T-helper 17 cell (primary cell): ENCODE data around the gene DUS4L. TPM values are rescaled to one million over a fixed set of nuclear protein-coding genes. Genes with fewer than 3 reads are reported as not detected.

Experiments
- ATAC-seq: fragments of 150-1000 bp; cut with Tn5 transposase; 2 replicates; pipeline ENCODE4 v1.10.0; 2021; ENCODE audit warnings: mild to moderate bottlenecking, moderate library complexity
- DNase-seq, 3 donors: peaks; one replicate each; pipeline versions ENCODE4 v3.0.0 to v3.0.0-alpha.2; 2020 to 2021
- H3K9me3 ChIP-seq: one replicate; pipeline ENCODE4 v1.7.0; 2013; ENCODE audit warnings: low read length, mild to moderate bottlenecking; ENCODE audit not compliant: control insufficient read depth, poor library complexity, severe bottlenecking
- H3K27ac Mint-ChIP-seq: one replicate; pipeline ENCODE4 v1.8.0; 2022; ENCODE audit warnings: mild to moderate bottlenecking, moderate library complexity, mixed read lengths
- H3K27me3 Mint-ChIP-seq: one replicate; pipeline ENCODE4 v1.8.0; 2022; ENCODE audit warnings: mixed read lengths
- H3K36me3 Mint-ChIP-seq: one replicate; pipeline ENCODE4 v1.8.0; 2022; ENCODE audit warnings: low read depth, mixed read lengths
- H3K4me1 Mint-ChIP-seq: one replicate; pipeline ENCODE4 v1.8.0; 2022; ENCODE audit warnings: mild to moderate bottlenecking, mixed read lengths
- H3K4me3 Mint-ChIP-seq: one replicate; pipeline ENCODE4 v1.8.0; 2022; ENCODE audit warnings: mild to moderate bottlenecking, moderate library complexity, mixed read lengths
- total RNA-seq, 4 donors: library from RNA in 2 of 4; stranded (reverse) in 2 of 4; gene quantifications; one replicate each; pipeline ENCODE4 v1.2.3 and lab custom pipeline; 2022 to 2026

The DUS4L gene
- total RNA-seq, 2 donors from 2014 or later = 11.0 to 11.3 TPM

- H3K9me3 ChIP-seq = no peaks in the 10 kb centered on the region
- Mint-ChIP-seq H3K27me3 (no peaks in the 10 kb centered on the region), H3K4me3 (no peak overlapping the region), H3K27ac (no peak overlapping the region), H3K4me1 (no peaks in the 10 kb centered on the region), H3K36me3 (no peaks in the 10 kb centered on the region)
- ATAC-seq (no peak), DNase-seq (no peak)
Observed at GRCh38 chr7:107610323-107610722, 46.6 kb downstream of the DUS4L start.

- DNase-seq (no peak), ATAC-seq (no peak)
- Mint-ChIP-seq H3K27ac (no peak overlapping the region), H3K4me3 (no peak overlapping the region), H3K36me3 (peaks cover 3% of the 10 kb centered on the region), H3K4me1 (no peaks in the 10 kb centered on the region), H3K27me3 (no peaks in the 10 kb centered on the region)
- H3K9me3 ChIP-seq = no peaks in the 10 kb centered on the region
Observed at GRCh38 chr7:107613439-107613838, 49.7 kb downstream of the DUS4L start.

GRCh38 chr7:107613948-107614347, 50.2 kb downstream of the DUS4L start:
- Mint-ChIP-seq H3K27ac (no peak overlapping the region), H3K36me3 (peaks cover 3% of the 10 kb centered on the region), H3K4me3 (no peak overlapping the region), H3K27me3 (no peaks in the 10 kb centered on the region), H3K4me1 (no peaks in the 10 kb centered on the region)
- ATAC-seq = no peak
- DNase-seq = no peak
- no peaks in the 10 kb centered on the region for H3K9me3 ChIP-seq

- no peaks in the 10 kb centered on the region for H3K9me3 ChIP-seq
- ATAC-seq = no peak
- Mint-ChIP-seq H3K27ac (no peak overlapping the region), H3K36me3 (peaks cover 3% of the 10 kb centered on the region), H3K27me3 (no peaks in the 10 kb centered on the region), H3K4me3 (no peak overlapping the region), H3K4me1 (no peaks in the 10 kb centered on the region)
- no peak for DNase-seq
Observed at GRCh38 chr7:107614425-107614824, 50.7 kb downstream of the DUS4L start.

GRCh38 chr7:107615910-107616680, 52.3 kb downstream of the DUS4L start:
- no peaks in the 10 kb centered on the region for H3K9me3 ChIP-seq
- H3K27ac Mint-ChIP-seq = peak overlapping the region; percentile 37
- H3K4me1 Mint-ChIP-seq = no peaks in the 10 kb centered on the region
- no peak for ATAC-seq
- H3K27me3 Mint-ChIP-seq = no peaks in the 10 kb centered on the region
- no peak overlapping the region for H3K4me3 Mint-ChIP-seq
- peaks cover 3% of the 10 kb centered on the region for H3K36me3 Mint-ChIP-seq
- no peak for DNase-seq

- DNase-seq (no peak), ATAC-seq (no peak)
- H3K36me3 Mint-ChIP-seq = no peaks in the 10 kb centered on the region
- H3K4me1 Mint-ChIP-seq = peaks cover 3% of the 10 kb centered on the region
- no peaks in the 10 kb centered on the region for H3K9me3 ChIP-seq
- H3K4me3 Mint-ChIP-seq = no peak overlapping the region
- H3K27ac Mint-ChIP-seq = no peak overlapping the region
- no peaks in the 10 kb centered on the region for H3K27me3 Mint-ChIP-seq
Observed at GRCh38 chr7:107622429-107622828, 58.7 kb downstream of the DUS4L start.

- no peaks in the 10 kb centered on the region for H3K9me3 ChIP-seq
- Mint-ChIP-seq H3K27ac (no peak overlapping the region), H3K4me3 (no peak overlapping the region), H3K27me3 (no peaks in the 10 kb centered on the region), H3K36me3 (no peaks in the 10 kb centered on the region), H3K4me1 (peaks cover 3% of the 10 kb centered on the region)
- DNase-seq (no peak), ATAC-seq (no peak)
Observed at GRCh38 chr7:107622894-107623293, 59.1 kb downstream of the DUS4L start.

- DNase-seq = no peak
- H3K9me3 ChIP-seq = no peaks in the 10 kb centered on the region
- H3K4me1 Mint-ChIP-seq = peaks cover 3% of the 10 kb centered on the region
Observed at GRCh38 chr7:107627002-107627401, 63.2 kb downstream of the DUS4L start.

More at GRCh38 chr7:107627002-107627401, 63.2 kb downstream of the DUS4L start:
- Mint-ChIP-seq H3K27ac (no peak overlapping the region), H3K36me3 (peaks cover 2% of the 10 kb centered on the region), H3K4me3 (no peak overlapping the region), H3K27me3 (no peaks in the 10 kb centered on the region)
- ATAC-seq = no peak

Other genes starting within 250 kb of the DUS4L start
- gene GPR22, start 93.9 kb upstream of the DUS4L start, total RNA-seq = not detected
- gene COG5, start 51 bp upstream of the DUS4L start, total RNA-seq = 10 to 100 TPM; 54.8 to 87.4 TPM
- gene BCAP29, start 16.3 kb downstream of the DUS4L start, total RNA-seq = 10 to 100 TPM; 13.6 to 16.5 TPM
- gene SLC26A4, start 96.9 kb downstream of the DUS4L start, total RNA-seq = under 1 TPM; 0.21 to 0.35 TPM
- gene CBLL1, start 180.2 kb downstream of the DUS4L start, total RNA-seq = 10 to 100 TPM; 85.3 to 90.3 TPM
- not detected for gene SLC26A3, start 239.3 kb downstream of the DUS4L start, total RNA-seq